Activated CD4-positive, CD25-positive, alpha-beta regulatory T cell (primary cell): Measurements from ENCODE around the gene AFAP1.

ENCODE experiments used
- DNase-seq, 4 experiments: peaks; one replicate each; lab custom pipeline; 2025; lab: John Stamatoyannopoulos, UW

The AFAP1 gene

GRCh38 chr4:7784131-7784870 is 155.4 kb downstream of the AFAP1 start:
- DNase-seq = no peak

- DNase-seq = no peak
Measured at GRCh38 chr4:7783541-7783940, 156.1 kb downstream of the AFAP1 start.

GRCh38 chr4:7782783-7783182 is 156.9 kb downstream of the AFAP1 start:
- DNase-seq = no peak

GRCh38 chr4:7781993-7782392 is 157.7 kb downstream of the AFAP1 start:
- no peak for DNase-seq

GRCh38 chr4:7781366-7781765 is 158.3 kb downstream of the AFAP1 start:
- no peak for DNase-seq

- DNase-seq = no peak
Measured at GRCh38 chr4:7780751-7781348, 158.8 kb downstream of the AFAP1 start.

- DNase-seq = no peak
Measured at GRCh38 chr4:7779432-7779768, 160.3 kb downstream of the AFAP1 start.

- no peak for DNase-seq
Measured at GRCh38 chr4:7778510-7779431, 160.9 kb downstream of the AFAP1 start.

- DNase-seq = no peak
Measured at GRCh38 chr4:7777871-7778509, 161.7 kb downstream of the AFAP1 start.

- DNase-seq = no peak
Measured at GRCh38 chr4:7777017-7777710, 162.5 kb downstream of the AFAP1 start.

- DNase-seq = no peak
Measured at GRCh38 chr4:7775396-7775795, 164.3 kb downstream of the AFAP1 start.

GRCh38 chr4:7774301-7775294 is 165.1 kb downstream of the AFAP1 start:
- DNase-seq = no peak

GRCh38 chr4:7773401-7774180 is 166.1 kb downstream of the AFAP1 start:
- DNase-seq = no peak

- no peak for DNase-seq
Measured at GRCh38 chr4:7772711-7773385, 166.8 kb downstream of the AFAP1 start.

GRCh38 chr4:7771541-7772507 is 167.8 kb downstream of the AFAP1 start:
- no peak for DNase-seq

- DNase-seq = no peak
Measured at GRCh38 chr4:7771056-7771455, 168.6 kb downstream of the AFAP1 start.

GRCh38 chr4:7770224-7771050 is 169.2 kb downstream of the AFAP1 start:
- DNase-seq = no peak
